ENCODE data around the gene IFNA13.

The IFNA13 gene

GRCh38 chr9:21357479-21358460 lies 10.1 kb downstream of the IFNA13 start:
- DNase-seq (ENCODE audit: low read depth) = no peak

- no peak for DNase-seq (ENCODE audit: low read depth)
These were observed 17.1 kb downstream of the IFNA13 start, which contains the start of gene IFNA6 for GRCh38 chr9:21350787-21351186. TSS of gene IFNA6 (minus strand) at chr9:21350887. CDS start at chr9:21350887, 0 bp downstream.

- DNase-seq (ENCODE audit: low read depth) = no peak
These were observed 19.4 kb downstream of the IFNA13 start for GRCh38 chr9:21348430-21348970.

GRCh38 chr9:21340735-21341134 lies 27.1 kb downstream of the IFNA13 start:
- DNase-seq (ENCODE audit: low read depth) = no peak

- no peak for DNase-seq (ENCODE audit: low read depth)
These were observed 31.4 kb downstream of the IFNA13 start for GRCh38 chr9:21336457-21336856.

GRCh38 chr9:21334701-21335632 lies 32.9 kb downstream of the IFNA13 start, which contains the start of gene KLHL9:
TSS of gene KLHL9 (minus strand) at chr9:21335404. CDS start at chr9:21334859, 545 bp downstream.
- DNase-seq (ENCODE audit: low read depth) = peak; percentile 73

- no peak for DNase-seq (ENCODE audit: low read depth)
These were observed 34.6 kb downstream of the IFNA13 start for GRCh38 chr9:21333226-21333625.

GRCh38 chr9:21331676-21332402 lies 36.0 kb downstream of the IFNA13 start:
- no peak for DNase-seq (ENCODE audit: low read depth)

- no peak for DNase-seq (ENCODE audit: low read depth)
These were observed 41.2 kb downstream of the IFNA13 start for GRCh38 chr9:21326526-21327139.

GRCh38 chr9:21324047-21324446 lies 43.8 kb downstream of the IFNA13 start:
- DNase-seq (ENCODE audit: low read depth) = no peak

- no peak for DNase-seq (ENCODE audit: low read depth)
These were observed 44.9 kb downstream of the IFNA13 start for GRCh38 chr9:21322911-21323461.

- DNase-seq (ENCODE audit: low read depth) = no peak
These were observed 47.4 kb downstream of the IFNA13 start for GRCh38 chr9:21320465-21320864.

GRCh38 chr9:21317956-21318923 lies 49.6 kb downstream of the IFNA13 start:
- DNase-seq (ENCODE audit: low read depth) = peak; percentile 3
